Endothelial cell of umbilical vein (primary cell): ENCODE data around the gene SLC16A6. TPM values are rescaled to one million over a fixed set of nuclear protein-coding genes. Genes with fewer than 3 reads are reported as not detected.
"Not testable (repeated sequence)": the region's sequence is repeated elsewhere in the genome, so short reads cannot be mapped to it uniquely, and the experiment has no call there.

Source experiments
- BruUV-seq: library from RNA; stranded (reverse); fragments of 400-500 nt; replicated peaks from 2 replicates; lab custom pipeline; 2021; lab: Mats Ljungman, UMichigan
- CTCF ChIA-PET: fragments of 300-600, 350-600 bp; sonication (Branson Sonifier 250); formaldehyde crosslinking; loops from one replicate; lab custom pipeline; 2021; ENCODE audit warnings: antibody characterized with exemption, inconsistent platforms; lab: Charles Lee
- POLR2A ChIA-PET: fragments of 300-600, 350-600 bp; sonication (Branson Sonifier 250); formaldehyde crosslinking; loops from one replicate; lab custom pipeline; 2021; ENCODE audit warnings: antibody characterized with exemption, inconsistent platforms; lab: Charles Lee
- DNase-seq: peaks from one replicate; pipeline ENCODE4 v3.0.0-alpha.2; 2011; ENCODE audit warnings: low read depth, low spot score
- FAIRE-seq: peaks from 2 replicates; lab custom pipeline; 2011; peaks lifted over from hg19 to GRCh38; lab: Jason Lieb, UNC
- H2AFZ ChIP-seq: 2 replicates; pipeline ENCODE4 v1.6.0; 2012; ENCODE audit warnings: low read depth, low read length, control low read depth, inconsistent platforms
- H3K27ac ChIP-seq: 2 replicates; pipeline ENCODE4 v1.5.1; 2011; ENCODE audit warnings: low read depth, mild to moderate bottlenecking, control low read depth, low read length, moderate library complexity; ENCODE audit not compliant: insufficient read depth
- H3K27me3 ChIP-seq, 2 experiments: 2 replicates each; pipeline versions ENCODE4 v1.6.0 to v1.6.1; 2011; ENCODE audit warnings: low read length in 2 of 2, mixed read lengths in 1 of 2; ENCODE audit not compliant: control insufficient read depth in 2 of 2, insufficient read depth in 2 of 2
- H3K36me3 ChIP-seq, 2 experiments: 2 replicates in 1 of 2; 3 replicates in 1 of 2; pipeline ENCODE4 v1.5.1; 2011; ENCODE audit warnings: low read length in 2 of 2, mild to moderate bottlenecking in 1 of 2, moderate library complexity in 1 of 2; ENCODE audit not compliant: control insufficient read depth in 2 of 2, insufficient read depth in 2 of 2; ENCODE audit errors: extremely low read depth in 1 of 2
- H3K4me1 ChIP-seq: 3 replicates; pipeline ENCODE4 v1.5.1; 2011; ENCODE audit warnings: mild to moderate bottlenecking, low read length; ENCODE audit not compliant: control insufficient read depth, insufficient read depth; ENCODE audit errors: extremely low read depth
- H3K4me2 ChIP-seq: 2 replicates; pipeline ENCODE4 v1.6.1; 2011; ENCODE audit warnings: low read length, control low read depth, mixed read lengths; ENCODE audit not compliant: insufficient read depth
- H3K4me3 ChIP-seq, 3 experiments: fragments of 200-600 bp in 1 of 3; sonication (generic), shearing (Covaris generic) in 1 of 3; replicated peaks in 1 of 3; 2 replicates each; pipeline ENCODE4 v1.5.1; 2011 to 2016; ENCODE audit warnings: control low read depth in 3 of 3, low read length in 3 of 3, mild to moderate bottlenecking in 2 of 3, inconsistent platforms in 1 of 3, low read depth in 1 of 3, moderate library complexity in 1 of 3; ENCODE audit not compliant: insufficient read depth in 1 of 3
- H3K79me2 ChIP-seq: 2 replicates; pipeline ENCODE4 v1.6.0; 2012; ENCODE audit warnings: low read length, inconsistent platforms; ENCODE audit not compliant: control insufficient read depth, insufficient read depth
- H3K9ac ChIP-seq: replicated peaks from 2 replicates; pipeline ENCODE3; 2011; ENCODE audit warnings: low read length, control low read depth; ENCODE audit not compliant: insufficient read depth; ENCODE audit errors: extremely low read depth
- H3K9me1 ChIP-seq: replicated peaks from 3 replicates; pipeline ENCODE4 v1.6.0; 2011; ENCODE audit warnings: mild to moderate bottlenecking, low read length; ENCODE audit not compliant: control insufficient read depth, insufficient read depth; ENCODE audit errors: extremely low read depth
- H3K9me3 ChIP-seq: replicated peaks from 2 replicates; pipeline ENCODE4 v1.5.1; 2012; ENCODE audit warnings: low read length, inconsistent platforms; ENCODE audit not compliant: control insufficient read depth, insufficient read depth
- H4K20me1 ChIP-seq: replicated peaks from 2 replicates; pipeline ENCODE3; 2011; ENCODE audit warnings: mild to moderate bottlenecking, low read length; ENCODE audit not compliant: control insufficient read depth, insufficient read depth; ENCODE audit errors: extremely low read depth
- EZH2 ChIP-seq: IDR thresholded peaks from 2 replicates; pipeline ENCODE4 v1.6.1; 2012; ENCODE audit warnings: borderline replicate concordance, low read depth, mild to moderate bottlenecking, moderate library complexity, low read length, inconsistent platforms; ENCODE audit not compliant: severe bottlenecking
- FOS ChIP-seq: IDR thresholded peaks from 2 replicates; pipeline ENCODE4 v1.6.1; 2011; ENCODE audit warnings: mild to moderate bottlenecking, low read length, moderate library complexity, borderline replicate concordance; ENCODE audit not compliant: insufficient read depth
- JUN ChIP-seq: IDR thresholded peaks from 2 replicates; pipeline ENCODE4 v1.6.1; 2011; ENCODE audit warnings: borderline replicate concordance, low read depth; ENCODE audit not compliant: insufficient read length, insufficient read depth
- POLR2A ChIP-seq: IDR thresholded peaks from 2 replicates; pipeline ENCODE4 v1.6.1; 2012; ENCODE audit warnings: low read depth, mild to moderate bottlenecking, control low read depth, low read length
- dilution Hi-C: fragments of 300-500 bp; cut with MboI; formaldehyde crosslinking; loops from one replicate; pipeline ENCODE4 v1.15.0; 2019; ENCODE audit warnings: low sequenced_read_pairs; ENCODE audit not compliant: extremely low pct_ligation_motif_present
- intact Hi-C: fragments of 100-400 bp; cut with micrococcal nuclease; formaldehyde crosslinking; loops from one replicate; pipeline ENCODE4 v1.10.0; 2022
- polyA plus RNA-seq, 4 experiments: library from polyadenylated mRNA; depleted of rRNA in 3 of 4; stranded (reverse) in 3 of 4; unstranded in 1 of 4; fragments of >200 nt; gene quantifications; 2 replicates each; pipeline versions ENCODE4 v1.2.1 to v1.2.3, GENCODE V29; 2011 to 2012; ENCODE audit warnings: missing spikeins in 1 of 4
- total RNA-seq: library from RNA; stranded (reverse); gene quantifications from 2 replicates; pipeline ENCODE4 v1.2.3, GENCODE V29; 2021

The SLC16A6 gene
- total and polyA plus RNA-seq, 2 donors (not counting 3 experiments of a cell fraction or from before 2014, with no cell fraction given) = 0.65 to 0.91 TPM

DNA sequence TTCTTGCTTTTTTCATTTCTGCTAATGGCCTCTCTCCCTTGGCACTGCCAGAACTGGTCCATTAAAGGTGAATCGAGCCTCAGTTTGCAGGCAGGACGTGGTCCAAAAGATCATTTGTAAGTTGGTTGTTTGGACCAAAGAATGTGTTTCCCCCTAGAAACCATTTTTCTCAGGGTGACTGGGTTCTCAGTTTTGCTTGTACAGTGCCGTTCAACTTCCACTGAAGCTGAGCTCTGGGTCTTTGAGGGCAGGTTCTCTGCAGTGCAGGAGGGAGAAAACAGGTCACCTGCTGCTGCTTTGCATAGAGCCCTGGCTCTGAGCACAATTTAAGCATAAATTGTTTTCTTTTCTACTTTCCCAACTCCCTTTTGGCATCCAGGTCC, 52.1 kb downstream of the SLC16A6 start:
- DNase-seq (no peak), FAIRE-seq (no peak)
- Histone ChIP-seq H3K79me2 (no peaks in the 10 kb centered on the region), H4K20me1 (no peaks in the 10 kb centered on the region), H3K9me3 (no peaks in the 10 kb centered on the region), H3K4me2 (no peak overlapping the region), H2AFZ (no peak overlapping the region), H3K4me3 (no peak overlapping the region), H3K36me3 (no peaks in the 10 kb centered on the region), H3K27me3 (no peaks in the 10 kb centered on the region), H3K4me1 (no peaks in the 10 kb centered on the region), H3K9me1 (no peaks in the 10 kb centered on the region), H3K9ac (no peak overlapping the region), H3K27ac (no peak overlapping the region)
- intact Hi-C loops = no loop called here
- dilution Hi-C loops = no loop called here
- CTCF ChIA-PET = no interaction called here
- POLR2A ChIA-PET = no interaction called here
- no TSS peak for BruUV-seq
- TF ChIP-seq EZH2 (no peak), JUN (no peak)

DNA sequence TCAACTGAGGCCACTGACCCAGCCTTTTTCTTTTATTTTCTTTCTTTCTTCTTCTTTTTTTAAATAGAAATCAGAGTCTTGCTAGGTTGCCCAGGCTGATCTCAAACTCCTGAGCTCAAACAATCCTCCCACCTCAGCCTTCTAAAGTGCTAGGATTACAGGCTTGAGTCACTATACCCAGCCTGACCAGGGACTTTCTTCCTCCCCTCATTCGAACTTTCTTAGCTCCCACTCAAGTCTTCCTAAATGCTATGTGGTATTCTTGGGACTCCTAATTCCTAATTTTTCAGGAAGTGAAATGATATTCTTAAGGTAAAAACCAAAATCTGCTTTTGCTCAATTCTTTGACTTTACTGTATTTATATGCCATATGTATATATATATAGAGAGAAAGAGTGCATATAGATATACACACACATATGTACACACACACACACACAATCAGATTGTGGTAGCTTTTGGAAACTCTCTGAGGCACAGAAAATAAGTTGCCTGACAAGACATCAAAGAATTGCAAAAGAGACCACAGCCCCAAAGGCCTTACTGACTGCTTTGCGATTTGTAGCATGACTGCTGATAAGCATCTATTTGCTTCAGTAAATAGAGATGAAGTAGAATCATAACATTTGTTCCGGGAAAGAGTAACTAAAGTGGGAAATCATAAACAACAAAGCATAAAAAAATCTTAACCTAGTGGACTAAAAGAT, 52.6 kb downstream of the SLC16A6 start:
- no peak for DNase-seq
- no peaks in the 10 kb centered on the region for H3K9me3 ChIP-seq
- ChIA-PET CTCF (no interaction called here), POLR2A (no interaction called here)
- no peak overlapping the region for H3K4me2 ChIP-seq
- intact Hi-C loops = no loop called here
- H4K20me1 ChIP-seq = no peaks in the 10 kb centered on the region
- dilution Hi-C loops = no loop called here
- no peak overlapping the region for H3K9ac ChIP-seq
- H3K27me3 ChIP-seq = no peaks in the 10 kb centered on the region
- no peaks in the 10 kb centered on the region for H3K79me2 ChIP-seq
- H3K36me3 ChIP-seq = no peaks in the 10 kb centered on the region
- no peak overlapping the region for H2AFZ ChIP-seq
- no peak overlapping the region for H3K4me3 ChIP-seq
- no peak overlapping the region for H3K27ac ChIP-seq
- TF ChIP-seq POLR2A (no peak), FOS (no peak), EZH2 (no peak)
- no peaks in the 10 kb centered on the region for H3K9me1 ChIP-seq
- no TSS peak for BruUV-seq
- H3K4me1 ChIP-seq = no peaks in the 10 kb centered on the region
- peak; percentile 58 for FAIRE-seq

DNA sequence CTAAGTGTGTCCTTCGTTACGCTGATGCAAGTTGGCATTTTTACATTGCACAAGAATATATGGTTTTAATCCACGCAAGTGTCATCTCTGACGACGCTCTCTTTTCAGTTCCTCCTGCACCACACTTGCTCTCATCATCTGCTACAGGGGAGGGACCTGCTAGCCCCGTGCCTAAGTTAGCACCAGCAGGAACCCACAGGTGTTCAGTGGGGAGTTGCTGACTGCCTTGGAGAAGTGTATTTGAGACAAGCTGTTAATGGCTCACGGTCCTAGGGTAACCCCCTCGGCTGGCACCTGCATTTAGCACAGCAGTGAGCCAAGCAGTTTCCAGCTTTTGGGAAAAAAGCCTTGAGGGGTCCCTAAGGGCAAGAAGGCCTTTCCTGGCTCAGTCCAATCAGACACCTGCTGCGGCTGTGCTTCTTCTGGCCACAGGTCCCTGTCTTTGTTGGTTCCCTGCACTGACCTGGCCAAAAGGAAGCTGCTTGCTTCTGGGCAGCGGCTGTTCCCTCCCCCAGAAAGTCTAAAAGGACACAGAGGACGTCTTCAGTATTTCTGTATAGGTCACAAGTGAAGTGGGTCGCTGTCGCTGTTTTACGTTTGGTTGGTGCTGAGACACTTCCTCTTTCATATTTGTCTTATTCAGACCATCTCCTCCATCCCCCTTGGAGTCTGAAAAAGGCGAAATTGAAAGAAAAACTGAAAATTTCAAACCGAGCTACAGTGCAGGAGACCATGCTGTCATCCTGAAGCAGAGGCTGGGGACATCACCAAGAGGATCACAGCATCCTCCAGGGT, 53.4 kb downstream of the SLC16A6 start:
- H2AFZ ChIP-seq, dilution Hi-C loops, H3K9ac ChIP-seq, CTCF ChIA-PET, FAIRE-seq, H3K4me3 ChIP-seq, H3K27ac ChIP-seq, H3K79me2 ChIP-seq, BruUV-seq, H3K9me3 ChIP-seq, H3K36me3 ChIP-seq, intact Hi-C loops, H3K27me3 ChIP-seq, POLR2A ChIA-PET, DNase-seq, H4K20me1 ChIP-seq, H3K4me2 ChIP-seq, H3K4me1 ChIP-seq, H3K9me1 ChIP-seq: not testable (repeated sequence)
